ENCODE results near the gene FOXA2.

The FOXA2 gene

DNA sequence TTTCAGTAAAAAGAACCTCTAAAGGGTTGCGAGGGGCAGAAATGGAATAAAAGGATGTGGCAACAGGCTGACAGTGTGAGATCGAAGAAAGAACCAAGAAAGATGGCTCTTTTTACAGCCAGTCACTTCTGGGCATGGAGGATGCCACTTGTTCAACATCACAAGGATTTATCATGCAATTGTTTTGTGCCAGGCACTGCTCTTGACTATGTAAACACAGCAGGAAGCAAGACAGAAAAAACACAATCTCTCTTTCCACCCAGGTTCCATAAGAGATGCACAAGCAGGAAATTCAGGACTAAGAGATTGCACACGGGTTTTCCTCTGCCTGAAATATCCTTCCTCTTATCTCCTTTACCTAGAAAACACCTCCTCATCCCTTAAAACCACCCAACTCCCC lies 38.0 kb downstream of the FOXA2 start:
- no peak overlapping the region for H3K4me3 ChIP-seq (replicated peaks; ENCODE audit: low read depth, low read length)
- no peak for DNase-seq (ENCODE audit: low read depth)
- TF ChIP-seq, protein P1, sequence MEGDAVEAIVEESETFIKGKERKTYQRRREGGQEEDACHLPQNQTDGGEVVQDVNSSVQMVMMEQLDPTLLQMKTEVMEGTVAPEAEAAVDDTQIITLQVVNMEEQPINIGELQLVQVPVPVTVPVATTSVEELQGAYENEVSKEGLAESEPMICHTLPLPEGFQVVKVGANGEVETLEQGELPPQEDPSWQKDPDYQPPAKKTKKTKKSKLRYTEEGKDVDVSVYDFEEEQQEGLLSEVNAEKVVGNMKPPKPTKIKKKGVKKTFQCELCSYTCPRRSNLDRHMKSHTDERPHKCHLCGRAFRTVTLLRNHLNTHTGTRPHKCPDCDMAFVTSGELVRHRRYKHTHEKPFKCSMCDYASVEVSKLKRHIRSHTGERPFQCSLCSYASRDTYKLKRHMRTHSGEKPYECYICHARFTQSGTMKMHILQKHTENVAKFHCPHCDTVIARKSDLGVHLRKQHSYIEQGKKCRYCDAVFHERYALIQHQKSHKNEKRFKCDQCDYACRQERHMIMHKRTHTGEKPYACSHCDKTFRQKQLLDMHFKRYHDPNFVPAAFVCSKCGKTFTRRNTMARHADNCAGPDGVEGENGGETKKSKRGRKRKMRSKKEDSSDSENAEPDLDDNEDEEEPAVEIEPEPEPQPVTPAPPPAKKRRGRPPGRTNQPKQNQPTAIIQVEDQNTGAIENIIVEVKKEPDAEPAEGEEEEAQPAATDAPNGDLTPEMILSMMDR (IDR thresholded peaks at IDR 0.05; ENCODE audit: low read length, missing control alignments): no peak

- no peak for DNase-seq (ENCODE audit: low read depth)
- no peak overlapping the region for H3K4me3 ChIP-seq (replicated peaks; ENCODE audit: low read depth, low read length)
- TF ChIP-seq, protein P1 (IDR thresholded peaks at IDR 0.05; ENCODE audit: low read length, missing control alignments): no peak
These were observed 39.3 kb downstream of the FOXA2 start for GRCh38 chr20:22545045-22545444.

GRCh38 chr20:22544462-22544861 lies 39.9 kb downstream of the FOXA2 start:
- no peak for DNase-seq (ENCODE audit: low read depth)
- TF ChIP-seq, protein P1 (IDR thresholded peaks at IDR 0.05; ENCODE audit: low read length, missing control alignments): no peak
- no peak overlapping the region for H3K4me3 ChIP-seq (replicated peaks; ENCODE audit: low read depth, low read length)

DNA sequence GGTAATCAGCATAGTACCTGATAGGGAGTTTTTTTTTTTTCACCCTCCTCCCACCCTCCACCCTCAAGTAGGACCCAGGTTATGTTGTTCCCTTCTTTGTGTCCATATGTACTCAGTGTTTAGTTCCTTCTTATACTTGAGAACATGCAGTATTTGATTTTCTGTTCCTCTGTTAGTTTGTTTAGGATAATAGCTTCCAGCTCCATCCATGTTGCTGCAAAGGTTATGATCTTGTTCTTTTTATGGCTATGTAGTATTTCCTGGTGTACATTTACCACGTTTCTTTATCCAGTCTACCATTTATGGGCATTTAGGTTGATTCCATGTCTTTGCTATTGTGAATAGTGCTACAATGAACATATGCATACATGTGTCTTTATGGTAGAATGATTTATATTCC lies 41.9 kb downstream of the FOXA2 start:
- H3K4me3 ChIP-seq (replicated peaks; ENCODE audit: low read depth, low read length): no peak overlapping the region
- TF ChIP-seq, protein P1 (IDR thresholded peaks at IDR 0.05; ENCODE audit: low read length, missing control alignments): no peak
- no peak for DNase-seq (ENCODE audit: low read depth)

- H3K4me3 ChIP-seq (replicated peaks; ENCODE audit: low read depth, low read length): no peak overlapping the region
- DNase-seq (ENCODE audit: low read depth): no peak
- TF ChIP-seq, protein P1 (IDR thresholded peaks at IDR 0.05; ENCODE audit: low read length, missing control alignments): no peak
These were observed 43.5 kb downstream of the FOXA2 start for GRCh38 chr20:22540832-22541231.

- TF ChIP-seq, protein P1 (IDR thresholded peaks at IDR 0.05; ENCODE audit: low read length, missing control alignments): no peak
- DNase-seq (ENCODE audit: low read depth): no peak
- no peak overlapping the region for H3K4me3 ChIP-seq (replicated peaks; ENCODE audit: low read depth, low read length)
These were observed 47.2 kb downstream of the FOXA2 start for GRCh38 chr20:22536956-22537756.
